ENCODE measurements around the gene XIRP1. TPM values are rescaled to one million over a fixed set of nuclear protein-coding genes. Genes with fewer than 3 reads are reported as not detected.

The XIRP1 gene
- total and polyA plus RNA-seq, 2 of the 13 experiments (the other 11 are each of a cell fraction or from before 2014, with no cell fraction given) = not detected

DNA sequence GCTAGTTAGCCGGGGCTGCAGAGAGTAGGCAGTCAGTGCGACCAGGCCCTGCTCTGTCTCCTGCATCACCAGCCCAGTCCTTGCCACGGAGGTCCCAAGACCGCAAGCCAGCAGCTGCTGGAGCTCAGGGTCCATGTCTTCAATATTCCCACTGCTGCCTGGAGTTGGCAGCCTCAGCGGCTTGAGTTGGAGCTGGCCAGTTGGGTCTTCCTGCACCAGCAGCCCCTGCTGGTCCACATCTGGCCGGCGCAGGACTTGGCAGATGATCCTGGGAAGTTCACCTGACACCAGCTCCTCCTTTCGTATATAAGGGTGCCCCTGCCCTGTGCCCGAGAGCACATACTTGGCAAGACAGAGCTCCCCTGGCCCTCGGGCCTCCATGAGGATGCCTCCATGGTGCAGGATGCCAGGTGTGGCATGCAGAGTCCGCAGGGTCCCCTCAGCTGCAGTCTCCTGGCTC, 5.7 kb downstream of the XIRP1 start:
- ChIA-PET POLR2A (no interaction called here), CTCF (ENCODE audit: low intra/inter-chr PET ratio, low total read pairs) (no interaction called here)
- Histone ChIP-seq H4K20me1 (ENCODE audit: insufficient read depth, low read length) (no peaks in the 10 kb centered on the region), H3K36me3 (replicated peaks in 1 of 2; ENCODE audit: control insufficient read depth in 1 of 2, insufficient read depth in 2 of 2, low read length in 2 of 2) (no peaks in the 10 kb centered on the region), H2AFZ (ENCODE audit: low read length) (no peak overlapping the region), H3K79me2 (ENCODE audit: insufficient read depth, low read length) (no peaks in the 10 kb centered on the region), H3K9ac (ENCODE audit: insufficient read depth, low read depth, low read length) (no peak overlapping the region), H3K4me3 (replicated peaks in 1 of 3; ENCODE audit: insufficient read depth in 1 of 3, low read depth in 2 of 3, low read length in 3 of 3) (no peak overlapping the region), H3K27ac (ENCODE audit: extremely low read length, insufficient read depth, low read length) (no peak overlapping the region), H3K27me3 (ENCODE audit: control insufficient read depth in 1 of 2, insufficient read depth in 2 of 2, low read length in 2 of 2) (peaks cover 4 to 31% of the 10 kb centered on the region in 2 experiments; a peak in 4 of 5 replicates), H3K4me2 (ENCODE audit: low read depth, low read length) (no peak overlapping the region), H3K4me1 (ENCODE audit: insufficient read depth, low read length) (peaks cover 6% of the 10 kb centered on the region; the same call in 1 of the 2 replicates), H3K9me3 (ENCODE audit: low read length) (no peaks in the 10 kb centered on the region)
- no TSS peak for BruUV-seq (replicated peaks)
- DNase-seq (ENCODE audit: low spot score) (no peak), FAIRE-seq (no peak), ATAC-seq (no peak)
- WGBS (ENCODE audit: low lambda C conversion rate) = 53% methylated on average over 6 of the region's 11 CpGs
- intact Hi-C loops (cut with micrococcal nuclease; ENCODE audit: unreplicated experiment) (loop anchor here (1.0 kb wide), 1 partner anchor 192 kb away; no protein-coding TSS in a partner anchor), in situ Hi-C loops (cut with HindIII; ENCODE audit: extremely low pct_ligation_motif_present, low pct_unique_long_range_greater_than_20kb) (loop anchor here (5.0 to 10.0 kb wide), 2 partner anchors 59 to 198 kb away; partner anchors contain the start of gene SLC25A38)
- TF ChIP-seq ZNF709 (CRISPR knock-in tag; IDR thresholded peaks at IDR 0.05) (no peak), ZNF331 (CRISPR knock-in tag; IDR thresholded peaks at IDR 0.05) (no peak), ZSCAN31 (CRISPR knock-in tag; IDR thresholded peaks at IDR 0.05; ENCODE audit: low read depth) (no peak), NPAS2 (CRISPR knock-in tag; IDR thresholded peaks at IDR 0.05; ENCODE audit: borderline replicate concordance) (no peak), PCBP2 (optimal IDR thresholded peaks at IDR 0.05; ENCODE audit: low read depth, low read length, poor library complexity, severe bottlenecking) (no peak), RARG (CRISPR knock-in tag; IDR thresholded peaks at IDR 0.05; ENCODE audit: low read depth) (no peak)
- TF ChIP-seq, protein P1, sequence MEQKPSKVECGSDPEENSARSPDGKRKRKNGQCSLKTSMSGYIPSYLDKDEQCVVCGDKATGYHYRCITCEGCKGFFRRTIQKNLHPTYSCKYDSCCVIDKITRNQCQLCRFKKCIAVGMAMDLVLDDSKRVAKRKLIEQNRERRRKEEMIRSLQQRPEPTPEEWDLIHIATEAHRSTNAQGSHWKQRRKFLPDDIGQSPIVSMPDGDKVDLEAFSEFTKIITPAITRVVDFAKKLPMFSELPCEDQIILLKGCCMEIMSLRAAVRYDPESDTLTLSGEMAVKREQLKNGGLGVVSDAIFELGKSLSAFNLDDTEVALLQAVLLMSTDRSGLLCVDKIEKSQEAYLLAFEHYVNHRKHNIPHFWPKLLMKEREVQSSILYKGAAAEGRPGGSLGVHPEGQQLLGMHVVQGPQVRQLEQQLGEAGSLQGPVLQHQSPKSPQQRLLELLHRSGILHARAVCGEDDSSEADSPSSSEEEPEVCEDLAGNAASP (CRISPR knock-in tag; IDR thresholded peaks at IDR 0.05; ENCODE audit: borderline replicate concordance) = no peak
- TF ChIP-seq, protein P2, sequence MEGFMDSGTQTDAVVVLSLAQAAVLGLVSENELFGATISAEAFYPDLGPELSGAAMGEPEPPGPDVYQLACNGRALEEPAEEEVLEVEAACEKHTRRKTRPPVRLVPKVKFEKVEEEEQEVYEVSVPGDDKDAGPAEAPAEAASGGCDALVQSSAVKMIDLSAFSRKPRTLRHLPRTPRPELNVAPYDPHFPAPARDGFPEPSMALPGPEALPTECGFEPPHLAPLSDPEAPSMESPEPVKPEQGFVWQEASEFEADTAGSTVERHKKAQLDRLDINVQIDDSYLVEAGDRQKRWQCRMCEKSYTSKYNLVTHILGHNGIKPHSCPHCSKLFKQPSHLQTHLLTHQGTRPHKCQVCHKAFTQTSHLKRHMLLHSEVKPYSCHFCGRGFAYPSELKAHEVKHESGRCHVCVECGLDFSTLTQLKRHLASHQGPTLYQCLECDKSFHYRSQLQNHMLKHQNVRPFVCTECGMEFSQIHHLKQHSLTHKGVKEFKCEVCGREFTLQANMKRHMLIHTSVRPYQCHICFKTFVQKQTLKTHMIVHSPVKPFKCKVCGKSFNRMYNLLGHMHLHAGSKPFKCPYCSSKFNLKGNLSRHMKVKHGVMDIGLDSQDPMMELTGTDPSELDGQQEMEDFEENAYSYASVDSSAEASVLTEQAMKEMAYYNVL (CRISPR knock-in tag; IDR thresholded peaks at IDR 0.05; ENCODE audit: borderline replicate concordance) = no peak
